GM18499 (cell line): ENCODE measurements around the gene GPR37L1.
"Not testable (repeated sequence)": the region's sequence is repeated elsewhere in the genome, so short reads cannot be mapped to it uniquely, and the experiment has no call there.

ENCODE experiments used
- ATAC-seq: cut with Tn5 transposase; IDR thresholded peaks from one replicate; pipeline ENCODE4 v1.9.1; 2021; ENCODE audit warnings: moderate number of reproducible peaks; ENCODE audit not compliant: insufficient read depth, unreplicated experiment

The GPR37L1 gene

DNA sequence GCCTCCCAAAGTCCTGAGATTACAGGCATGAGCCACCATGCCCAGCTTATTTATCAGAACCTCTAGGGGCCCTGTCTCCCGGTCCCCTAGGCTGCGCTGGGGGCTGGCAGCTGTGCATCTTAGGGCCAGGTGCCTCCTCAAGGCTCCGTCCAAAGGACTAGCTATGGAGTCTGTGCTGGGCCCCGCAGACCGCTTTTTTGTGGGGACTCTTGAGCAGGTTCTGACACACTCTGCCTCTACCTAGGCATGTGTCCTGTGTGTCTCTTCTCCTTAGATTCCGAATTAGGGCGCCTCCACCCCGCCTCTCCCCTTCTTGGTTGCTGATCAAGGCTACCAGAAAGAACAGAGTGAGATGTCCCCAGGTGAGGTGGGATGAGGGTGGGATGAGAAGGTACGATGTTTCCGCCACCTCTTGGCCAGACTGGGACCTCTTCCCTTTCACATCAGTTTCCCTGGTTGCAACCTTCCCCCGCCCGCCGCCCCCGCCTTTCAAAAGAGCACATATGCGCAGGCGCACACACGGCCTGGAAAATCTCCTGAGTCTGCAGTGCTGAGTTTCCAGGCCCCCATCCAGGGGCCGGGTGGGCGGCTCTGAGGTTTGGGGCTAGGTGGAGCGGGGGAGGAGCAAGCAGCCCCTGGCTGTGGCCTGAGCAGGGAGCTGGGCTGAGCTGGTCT is 42.7 kb downstream of the GPR37L1 start:
- no peak for ATAC-seq

DNA sequence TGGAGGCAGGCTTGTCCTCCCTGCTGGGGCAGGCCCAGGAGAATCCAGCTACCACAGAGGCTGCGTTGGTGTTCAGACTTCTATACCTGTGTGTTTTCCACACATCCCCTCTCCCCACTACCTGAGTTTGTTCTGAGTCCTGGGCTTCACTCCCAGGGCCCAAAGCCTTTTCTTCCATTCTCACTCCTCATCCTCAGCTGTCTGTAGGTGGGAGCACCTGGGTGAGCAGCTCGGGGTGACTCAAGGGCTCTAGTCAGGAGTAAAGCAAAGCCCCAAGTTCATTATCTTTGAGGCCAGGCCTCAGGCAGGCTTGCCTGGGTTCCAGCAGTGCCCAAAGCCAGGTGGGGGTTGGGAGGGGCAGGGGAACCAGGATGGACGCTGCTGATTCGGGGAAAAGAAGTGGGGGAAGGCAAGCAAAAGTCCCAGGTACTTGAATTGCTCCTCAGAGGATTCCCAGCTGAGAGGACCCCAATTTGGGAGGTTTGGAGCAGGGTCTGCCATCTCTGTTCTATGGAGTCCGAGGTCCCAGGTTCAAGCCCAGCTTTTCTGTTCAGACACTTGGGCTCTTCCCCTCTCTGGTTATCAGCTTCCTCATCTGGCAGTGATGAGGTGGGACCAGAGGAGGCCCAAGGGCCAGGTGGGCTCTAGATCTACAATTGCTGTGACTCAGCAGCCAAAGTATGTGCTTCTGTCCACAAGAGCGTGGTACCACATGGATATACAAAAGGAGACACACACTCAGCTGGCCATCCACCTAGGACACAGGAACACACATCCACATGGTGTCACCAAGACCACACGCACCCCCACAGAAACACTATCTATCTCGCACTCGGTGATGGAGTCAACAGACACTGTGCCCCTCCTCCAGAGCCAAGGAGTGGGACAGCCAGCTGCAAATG is 43.5 kb downstream of the GPR37L1 start:
- no peak for ATAC-seq

DNA sequence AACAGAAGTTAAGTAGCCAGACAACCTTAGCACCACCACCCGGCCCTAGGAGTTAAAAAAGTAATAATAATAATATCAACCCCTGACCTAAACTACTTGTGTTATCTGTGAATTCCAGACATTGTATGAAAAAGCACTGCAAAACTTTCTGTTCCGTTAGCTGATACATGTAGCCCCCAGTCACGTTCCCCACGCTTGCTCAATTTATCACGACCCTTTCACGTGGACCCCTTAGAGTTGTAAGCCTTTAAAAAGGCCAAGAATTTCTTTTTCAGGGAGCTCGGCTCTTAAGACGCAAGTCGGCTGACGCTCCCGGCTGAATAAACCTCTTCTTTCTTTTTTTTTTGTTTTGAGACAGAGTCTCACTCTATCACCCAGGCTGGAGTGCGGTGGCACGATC is 44.3 kb downstream of the GPR37L1 start:
- not testable (repeated sequence) for ATAC-seq

DNA sequence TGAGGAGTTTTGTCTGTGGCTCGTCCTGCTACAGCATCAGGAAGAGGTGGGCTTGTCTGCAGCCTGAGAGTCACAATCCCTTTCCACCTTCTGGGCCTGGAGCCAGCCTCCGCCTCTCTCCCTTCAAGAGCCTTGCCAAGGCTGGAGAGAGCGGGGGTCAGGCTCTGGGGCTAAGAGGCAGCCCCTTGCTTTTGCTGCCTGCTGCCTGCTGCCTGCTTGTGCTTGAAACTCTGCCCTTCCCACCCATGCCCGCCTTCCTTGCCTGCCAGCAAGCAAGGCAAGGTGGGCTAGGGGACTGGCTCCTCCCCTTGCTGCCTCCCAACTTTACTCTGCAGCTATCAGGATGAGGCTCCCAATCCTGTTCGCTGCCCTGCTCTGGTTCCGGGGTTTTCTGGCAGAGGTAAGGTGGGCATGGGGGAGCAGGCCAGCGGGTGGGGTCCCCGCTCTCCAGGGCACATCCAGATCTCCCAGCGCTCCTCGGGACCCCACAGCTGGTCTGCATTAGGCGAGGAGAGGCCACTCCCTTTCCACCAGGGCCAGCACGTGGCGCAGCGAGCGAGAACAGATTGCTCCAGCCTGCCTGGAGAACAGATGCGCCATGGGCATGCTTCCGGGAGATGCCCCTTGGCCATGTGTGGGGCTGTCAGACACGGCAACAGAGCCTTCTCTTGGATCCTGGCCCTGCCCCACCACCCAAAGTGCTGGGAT is 45.1 kb downstream of the GPR37L1 start:
- ATAC-seq = no peak

DNA sequence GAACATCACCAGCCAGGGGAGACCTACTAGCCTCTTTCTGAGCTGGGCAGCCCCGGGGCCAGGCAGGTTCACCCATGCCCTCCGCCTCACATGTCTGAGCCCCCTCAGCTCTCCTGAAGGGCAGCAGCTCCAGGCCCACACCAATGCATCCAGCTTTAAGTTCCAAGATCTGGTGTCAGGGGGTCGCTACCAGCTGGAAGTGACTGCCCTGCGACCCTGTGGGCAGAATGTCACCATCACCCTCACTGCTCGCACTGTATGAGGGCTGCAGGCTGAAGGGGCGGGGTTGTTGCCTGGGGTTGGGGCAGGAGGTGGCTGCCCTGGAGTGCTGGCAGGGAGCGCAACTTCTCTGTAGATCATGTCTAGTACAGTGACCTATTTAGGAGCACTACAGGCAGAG is 46.1 kb downstream of the GPR37L1 start:
- no peak for ATAC-seq

DNA sequence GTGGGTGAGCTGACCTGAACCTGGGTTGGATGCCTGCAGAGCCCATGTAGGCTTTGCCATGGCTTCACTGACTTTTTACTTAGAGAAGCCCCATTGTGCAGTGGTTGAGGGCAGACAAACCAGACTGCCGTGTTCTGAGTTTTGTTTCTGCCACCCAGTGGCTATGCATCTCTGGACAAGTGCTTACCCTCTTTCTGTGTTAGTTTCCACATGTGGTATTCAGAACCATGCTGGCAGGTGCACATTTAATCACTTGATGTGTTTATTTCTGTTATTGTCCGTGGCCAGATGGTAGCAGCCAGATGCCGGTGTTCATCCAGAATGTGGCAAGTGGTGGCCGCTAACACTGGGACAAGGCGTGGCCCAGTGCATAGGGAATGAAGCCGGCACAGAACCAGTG is 48.0 kb downstream of the GPR37L1 start:
- no peak for ATAC-seq

DNA sequence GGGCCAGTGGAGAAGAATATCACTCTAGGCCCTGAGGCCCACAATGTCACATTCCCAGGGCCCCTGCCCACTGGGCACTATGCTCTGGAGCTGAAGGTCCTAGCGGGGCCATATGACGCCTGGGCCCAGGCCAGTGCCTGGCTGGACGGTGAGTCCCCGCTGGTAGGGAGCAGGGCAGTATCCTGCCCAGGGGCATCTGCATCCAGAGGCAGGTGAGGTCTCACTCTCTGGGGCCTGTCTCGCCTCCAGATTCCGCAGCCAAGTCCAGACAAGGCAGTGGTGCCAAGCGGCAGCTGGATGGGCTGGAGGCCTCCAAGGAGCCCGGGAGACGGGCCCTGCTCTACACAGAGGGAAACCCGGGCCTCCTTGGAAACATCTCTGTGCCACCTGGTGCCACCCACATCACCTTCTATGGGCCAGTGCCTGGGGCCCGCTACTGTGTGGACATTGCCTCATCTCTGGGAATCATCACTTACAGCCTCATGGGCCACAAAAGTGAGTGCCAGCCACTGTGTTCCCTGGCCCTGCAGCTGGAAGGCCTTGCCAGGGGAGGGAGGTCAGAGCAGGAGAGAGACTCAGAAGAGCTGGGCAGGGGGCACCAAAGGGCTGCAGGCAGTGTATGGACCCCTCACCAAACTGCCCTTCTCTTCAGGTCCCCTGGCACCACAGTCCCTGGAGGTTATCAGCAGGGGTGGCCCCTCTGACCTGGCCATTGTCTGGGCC is 48.7 kb downstream of the GPR37L1 start:
- ATAC-seq = no peak

DNA sequence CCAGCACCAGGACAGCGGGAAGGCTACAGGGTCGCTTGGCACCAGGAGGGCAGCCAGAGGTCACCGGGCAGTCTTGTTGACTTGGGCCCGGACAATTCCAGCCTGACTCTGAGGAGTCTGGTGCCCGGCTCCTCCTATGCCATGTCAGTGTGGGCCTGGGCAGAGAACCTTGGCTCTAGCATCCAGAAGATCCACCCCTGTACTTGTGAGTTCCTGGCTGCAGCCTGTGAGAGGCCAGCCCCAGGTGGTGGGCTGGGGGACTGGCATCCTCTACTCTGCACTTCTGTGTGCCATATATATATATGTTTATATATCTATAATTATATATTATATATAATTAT is 49.3 kb downstream of the GPR37L1 start:
- no peak for ATAC-seq

DNA sequence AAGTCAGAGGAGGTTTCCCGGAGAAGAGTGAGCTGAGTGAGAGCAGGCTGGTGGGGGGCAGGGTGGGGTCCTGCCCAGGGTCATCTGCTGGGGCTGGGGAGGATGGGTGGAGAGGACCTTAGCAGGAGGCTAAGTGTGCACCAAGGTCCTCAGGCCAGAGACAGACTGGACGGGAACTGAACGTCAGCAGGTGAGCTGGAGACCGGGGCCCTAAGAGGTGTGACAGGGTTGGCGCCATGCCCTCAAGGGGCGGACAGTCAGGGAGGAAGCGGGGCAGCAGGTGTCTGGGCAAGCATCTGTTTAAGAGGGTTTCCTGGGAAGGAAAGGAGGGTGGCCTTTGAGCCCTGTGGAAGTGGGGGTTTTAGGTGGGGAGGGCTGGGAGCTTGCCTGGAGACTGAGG is 51.3 kb downstream of the GPR37L1 start:
- ATAC-seq = no peak

DNA sequence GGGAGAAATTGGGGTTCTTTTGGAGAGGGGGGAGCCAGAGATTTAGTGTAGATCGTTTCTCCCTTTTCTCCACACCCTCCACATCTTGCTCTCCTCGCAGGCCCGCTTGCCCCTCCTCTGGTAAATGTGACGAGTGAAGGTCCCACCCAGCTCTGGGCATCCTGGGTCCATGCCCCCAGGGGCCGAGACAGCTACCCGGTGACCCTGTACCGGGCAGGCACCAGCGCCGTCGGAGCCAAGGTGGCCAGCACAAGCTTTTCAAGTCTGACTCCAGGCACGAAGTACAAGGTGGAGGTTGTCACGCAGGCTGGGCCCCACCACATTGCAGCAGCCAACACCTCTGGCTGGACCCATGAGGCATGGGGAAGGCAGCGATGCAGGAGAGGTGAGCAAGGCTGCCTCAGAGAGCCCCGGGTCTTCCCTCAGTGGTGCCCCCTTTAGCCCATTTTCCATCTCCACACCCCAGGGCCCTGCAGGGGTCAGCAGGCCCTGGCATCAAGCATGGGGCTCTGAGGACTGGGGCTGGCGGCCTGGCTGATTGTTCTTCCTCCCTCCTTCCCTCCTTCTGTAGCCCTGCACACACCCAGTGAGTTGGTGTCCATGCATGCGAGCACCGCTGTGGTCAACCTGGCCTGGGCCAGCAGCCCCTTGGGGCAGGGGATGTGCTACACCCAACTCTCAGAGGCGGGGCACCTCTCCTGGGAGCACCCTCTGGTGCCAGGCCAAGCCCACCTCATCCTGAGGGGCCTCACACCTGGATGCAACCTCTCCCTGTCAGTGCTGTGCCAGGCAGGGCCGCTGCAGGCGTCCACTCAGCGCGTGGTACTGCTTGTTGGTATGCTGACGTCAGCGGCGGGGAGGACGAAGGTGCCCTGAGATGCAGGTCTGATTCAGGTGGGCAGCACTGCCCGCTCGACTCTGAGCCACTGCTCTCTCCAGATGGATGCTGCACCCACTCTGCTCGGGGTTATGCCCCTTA is 54.5 kb downstream of the GPR37L1 start:
- no peak for ATAC-seq

DNA sequence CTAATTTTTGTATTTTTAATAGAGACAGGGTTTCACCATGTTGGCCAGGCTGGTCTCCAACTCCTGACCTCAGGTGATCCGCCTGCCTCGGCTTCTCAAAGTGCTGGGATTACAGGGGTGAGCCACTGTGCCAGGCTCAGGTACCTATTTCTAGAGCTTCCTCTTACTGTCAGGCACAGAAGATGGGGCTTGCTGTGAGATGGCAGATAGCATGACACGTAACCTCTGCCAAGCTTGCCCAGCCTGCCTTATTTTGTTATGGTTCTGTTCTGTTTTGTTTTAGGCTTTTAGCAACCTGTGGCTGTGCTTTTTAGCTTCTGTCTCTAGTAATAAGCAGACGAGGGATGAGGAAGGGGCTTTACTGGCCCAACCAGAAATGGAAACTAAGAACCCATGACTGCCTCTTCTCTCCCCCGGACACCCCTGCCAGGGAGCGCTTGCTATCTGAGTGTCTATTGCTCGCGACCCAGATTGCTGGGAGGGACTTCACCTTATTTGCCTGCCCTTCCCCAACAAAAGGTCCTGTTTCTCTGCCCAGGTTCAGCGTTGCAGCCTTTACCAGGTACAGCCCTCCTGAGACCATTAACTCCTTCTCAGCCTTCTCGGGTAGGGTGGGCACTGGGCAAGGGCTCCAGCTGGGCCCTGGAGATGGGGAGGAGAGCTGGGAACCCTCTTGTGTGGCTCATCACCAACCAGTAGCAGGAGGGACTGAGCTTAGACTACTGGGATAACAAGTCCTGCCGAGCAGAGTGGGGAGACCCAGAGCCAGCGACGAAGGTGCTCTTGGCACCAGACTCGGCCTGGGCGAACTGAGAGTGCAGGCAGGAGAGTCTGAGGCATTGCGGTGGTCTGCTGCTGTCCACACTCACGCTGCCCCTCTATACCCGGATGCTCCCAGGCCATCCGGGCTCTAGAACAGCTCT is 57.4 kb downstream of the GPR37L1 start:
- no peak for ATAC-seq

DNA sequence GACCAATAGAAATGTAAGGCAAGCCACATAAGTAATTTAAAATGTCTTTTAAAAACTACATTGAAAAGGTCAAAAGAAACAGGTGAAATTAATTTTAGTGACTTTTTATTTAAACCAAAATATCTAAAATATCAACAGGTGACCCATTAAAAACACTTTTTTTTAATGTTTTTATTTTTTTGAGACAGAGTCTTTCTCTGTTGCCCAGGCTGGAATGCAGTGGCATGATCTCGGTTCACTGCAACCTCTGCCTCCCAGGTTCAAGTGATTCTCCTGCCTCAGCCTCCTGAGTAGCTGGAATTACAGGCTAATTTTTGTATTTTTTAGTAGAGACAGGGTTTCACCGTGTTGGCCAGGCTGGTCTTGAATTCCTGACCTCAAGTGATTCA is 58.0 kb downstream of the GPR37L1 start:
- not testable (repeated sequence) for ATAC-seq

DNA sequence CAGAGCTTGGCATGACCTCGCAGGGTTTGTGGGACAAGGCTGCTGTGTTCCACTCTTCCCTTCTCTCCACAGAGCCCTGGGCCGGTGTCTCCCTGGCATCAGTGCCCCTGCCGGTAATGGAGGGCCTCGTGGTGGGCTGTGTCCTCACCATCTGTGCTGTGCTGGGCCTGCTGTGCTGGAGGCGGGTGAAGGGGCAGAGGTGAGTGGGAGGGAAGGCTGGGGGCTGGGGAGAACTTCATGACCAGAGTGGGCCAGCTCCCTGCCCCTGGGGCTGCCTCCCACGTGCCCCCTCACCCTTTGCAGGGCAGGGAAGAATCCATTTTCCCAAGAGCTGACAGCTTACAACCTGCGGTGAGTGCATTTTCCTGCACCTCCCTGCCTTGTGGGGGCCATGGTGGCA is 58.9 kb downstream of the GPR37L1 start:
- ATAC-seq = no peak

DNA sequence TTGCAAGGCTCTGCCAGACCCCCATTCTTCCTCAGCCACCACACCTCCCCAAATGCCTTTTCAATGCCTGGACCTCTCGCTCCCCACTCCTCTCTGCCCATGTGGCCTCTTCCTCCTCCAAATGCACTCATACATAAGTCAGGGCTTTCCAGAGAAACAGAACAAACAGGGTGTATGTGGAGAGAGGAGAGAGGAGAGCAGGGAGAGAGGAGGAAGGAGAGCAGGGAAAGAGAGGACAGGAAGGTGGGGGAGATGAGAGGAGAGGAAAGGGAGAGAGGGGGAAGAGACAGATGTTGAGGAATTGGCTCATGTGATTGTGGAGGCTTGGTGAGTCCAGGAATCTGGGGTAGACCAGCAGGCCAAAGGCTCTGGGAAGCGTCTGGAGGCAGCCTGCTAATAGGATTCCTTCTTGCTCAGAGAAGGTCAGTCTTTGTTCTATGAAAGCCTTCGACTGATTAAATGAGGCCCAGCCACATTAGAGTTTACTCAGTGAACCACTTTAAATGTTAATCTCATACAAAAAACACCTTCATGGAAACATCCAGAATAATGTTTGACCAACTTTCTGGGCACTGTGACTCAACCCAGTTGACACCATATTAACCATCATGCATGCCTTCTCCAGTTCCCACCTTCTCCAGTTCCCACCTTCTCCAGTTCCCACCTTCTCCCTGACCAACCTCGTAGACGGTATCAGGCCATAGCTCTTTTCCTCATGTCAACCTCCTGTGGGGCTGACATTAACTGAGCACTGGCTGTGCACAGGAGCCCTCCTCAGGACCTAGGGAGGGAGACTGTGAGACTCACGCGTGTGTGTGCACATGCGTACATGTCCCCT is 59.5 kb downstream of the GPR37L1 start:
- ATAC-seq = no peak
